Transverse colon (tissue), 4 donors: ENCODE data around the gene RNF4. TPM values are rescaled to one million over a fixed set of nuclear protein-coding genes. Genes with fewer than 3 reads are reported as not detected.

Experiments used
- DNase-seq: peaks from one replicate; pipeline ENCODE4 v3.0.0-alpha.2; 2019
- H3K27ac ChIP-seq, 4 donors: fragments of 200-600 bp; sonication (generic); 2 replicates each; pipeline ENCODE4 v1.5.1; 2016 to 2018; ENCODE audit warnings: inconsistent platforms in 4 of 4
- H3K27me3 ChIP-seq: fragments of 200-600 bp; sonication (generic); 2 replicates; pipeline ENCODE4 v1.5.1; 2017; ENCODE audit warnings: inconsistent platforms
- H3K36me3 ChIP-seq, 4 donors: fragments of 200-600 bp; sonication (generic); 2 replicates each; pipeline ENCODE4 v1.5.1; 2017 to 2019; ENCODE audit warnings: inconsistent platforms in 4 of 4
- H3K4me1 ChIP-seq, 4 donors: fragments of 200-600 bp; sonication (generic); 2 replicates each; pipeline ENCODE4 v1.5.1; 2017 to 2020; ENCODE audit warnings: inconsistent platforms in 4 of 4
- H3K4me3 ChIP-seq, 4 donors: fragments of 200-600 bp; sonication (generic); 1 replicate in 1 of 4; 2 replicates in 3 of 4; pipeline versions ENCODE4 v1.5.1 to v1.6.1; 2017 to 2019; ENCODE audit warnings: inconsistent platforms in 4 of 4
- H3K9me3 ChIP-seq, 2 donors: fragments of 200-600 bp; sonication (generic); 2 replicates each; pipeline ENCODE4 v1.5.1; 2017 to 2019; ENCODE audit warnings: inconsistent platforms in 2 of 2
- CTCF ChIP-seq, 5 experiments: fragments of 200-600 bp in 3 of 5; fragments of 450-650 bp in 2 of 5; sonication (generic) in 3 of 5; IDR thresholded peaks; 1 replicate in 2 of 5; 2 replicates in 3 of 5; pipeline ENCODE4 v1.5.1; 2016 to 2017; ENCODE audit warnings: antibody characterized with exemption in 5 of 5, inconsistent platforms in 3 of 5, mild to moderate bottlenecking in 2 of 5, moderate library complexity in 1 of 5
- EP300 ChIP-seq: sonication (generic); formaldehyde crosslinking; IDR thresholded peaks from one replicate; pipeline ENCODE4 v1.6.1; 2017; ENCODE audit warnings: antibody characterized with exemption, low read depth
- POLR2A ChIP-seq: fragments of 450-650 bp; IDR thresholded peaks from one replicate; pipeline ENCODE4 v1.6.1; 2016; ENCODE audit warnings: antibody characterized with exemption, mild to moderate bottlenecking, moderate library complexity
- POLR2AphosphoS5 ChIP-seq, 3 donors: sonication (generic); formaldehyde crosslinking; IDR thresholded peaks; one replicate each; pipeline ENCODE4 v1.6.1; 2016; ENCODE audit warnings: antibody characterized with exemption in 3 of 3
- WGBS, 2 donors: methylation state at CpG; one replicate each; pipeline ENCODE4 v1.1.5; 2018; ENCODE audit warnings: low coverage in 1 of 2; 5-methylcytosine and 5-hydroxymethylcytosine counted together
- in situ Hi-C, 4 donors: fragments of 200-750 bp; cut with MboI; loops; one replicate each; pipeline versions ENCODE4 v1.15.0 to v1.15.1; 2017; ENCODE audit warnings: low sequenced_read_pairs in 3 of 4, low pct_ligation_motif_present in 1 of 4, low pct_unique_long_range_greater_than_20kb in 1 of 4
- intact Hi-C: fragments of 100-400 bp; cut with DNase I; formaldehyde crosslinking; loops from one replicate; pipeline ENCODE4 v1.15.1; 2023; ENCODE audit warnings: low total_unique reads
- total RNA-seq, 4 donors: library from RNA; depleted of rRNA; stranded (reverse); fragments of >200 nt; gene quantifications; one replicate each; pipeline ENCODE4 v1.1.0, GENCODE V29; 2016

Gene RNF4
- total RNA-seq, 4 donors from 2014 or later, result 20.9 to 50.5 (median 35.8) TPM

GRCh38 chr4:2423695-2424094 is 45.2 kb upstream of the RNF4 start:
- peaks cover 42% of the 10 kb centered on the region for H3K27me3 ChIP-seq
- intact Hi-C loops (no loop called here), in situ Hi-C loops (loop anchor here in 1 of 4 donors (25.0 kb wide), 1 partner anchor 186 kb away; the partner anchor contains the start of genes HAUS3 and POLN)
- DNase-seq, result no peak
- WGBS, 2 donors, result 83% methylated on average over 10 of the region's 10 CpGs; no CpG with 5 or more reads in 1 of the 2 donors
- no peak overlapping the region for H3K27ac ChIP-seq
- H3K9me3 ChIP-seq, result no peaks in the 10 kb centered on the region
- peaks cover 6 to 9% (median 8%) of the 10 kb centered on the region in 4 donors for H3K4me1 ChIP-seq
- no peak overlapping the region for H3K4me3 ChIP-seq
- TF ChIP-seq EP300, result no peak
- TF ChIP-seq POLR2AphosphoS5 (IDR thresholded peaks at IDR 0.05), result no peak
- no peak for TF ChIP-seq POLR2A
- TF ChIP-seq CTCF (IDR thresholded peaks at IDR 0.05), result no peak
- no peaks in the 10 kb centered on the region for H3K36me3 ChIP-seq

- DNase-seq, result no peak
- no peak for TF ChIP-seq CTCF (IDR thresholded peaks at IDR 0.05)
- TF ChIP-seq POLR2A, result no peak
- TF ChIP-seq EP300, result no peak
- no peak for TF ChIP-seq POLR2AphosphoS5 (IDR thresholded peaks at IDR 0.05)
- no peak overlapping the region for H3K4me3 ChIP-seq
- H3K9me3 ChIP-seq, result no peaks in the 10 kb centered on the region
- no peaks in the 10 kb centered on the region for H3K36me3 ChIP-seq
- 66 to 83% methylated on average over 6 to 10 of the region's 10 CpGs for whole genome bisulfite sequencing, 2 donors
- H3K27me3 ChIP-seq, result peaks cover 39% of the 10 kb centered on the region
- in situ Hi-C loops (loop anchor here in 1 of 4 donors (25.0 kb wide), 1 partner anchor 187 kb away; the partner anchor contains the start of genes HAUS3 and POLN), intact Hi-C loops (no loop called here)
- no peak overlapping the region for H3K27ac ChIP-seq
- peaks cover 0 to 1% (median under 1%) of the 10 kb centered on the region in 4 donors for H3K4me1 ChIP-seq
Measured at GRCh38 chr4:2424581-2424980, 44.3 kb upstream of the RNF4 start.

- no peaks in the 10 kb centered on the region for H3K36me3 ChIP-seq
- TF ChIP-seq POLR2A, result no peak
- peaks cover 30% of the 10 kb centered on the region for H3K27me3 ChIP-seq
- WGBS, 2 donors, result 94% methylated on average over 11 of the region's 13 CpGs; no CpG with 5 or more reads in 1 of the 2 donors
- no peak overlapping the region for H3K27ac ChIP-seq
- in situ Hi-C loops, result loop anchor here in 1 of 4 donors (25.0 kb wide), 1 partner anchor 213 kb away; no protein-coding TSS in a partner anchor
- intact Hi-C loops, result no loop called here
- no peaks in the 10 kb centered on the region for H3K9me3 ChIP-seq
- no peak for DNase-seq
- H3K4me3 ChIP-seq, result no peak overlapping the region
- no peaks in the 10 kb centered on the region for H3K4me1 ChIP-seq
Measured at GRCh38 chr4:2425386-2426068, 43.4 kb upstream of the RNF4 start.

- intact Hi-C loops, result no loop called here
Measured at GRCh38 chr4:2426069-2426397, 42.9 kb upstream of the RNF4 start.

More at GRCh38 chr4:2426069-2426397, 42.9 kb upstream of the RNF4 start:
- Histone ChIP-seq H3K27ac (no peak overlapping the region), H3K4me3 (no peak overlapping the region), H3K36me3 (no peaks in the 10 kb centered on the region), H3K27me3 (peaks cover 25% of the 10 kb centered on the region), H3K9me3 (no peaks in the 10 kb centered on the region), H3K4me1 (no peaks in the 10 kb centered on the region)
- no peak for TF ChIP-seq EP300
- no peak for TF ChIP-seq POLR2AphosphoS5 (IDR thresholded peaks at IDR 0.05)
- no peak for TF ChIP-seq CTCF (IDR thresholded peaks at IDR 0.05)
- TF ChIP-seq POLR2A, result no peak
- in situ Hi-C loops, result loop anchor here in 1 of 4 donors (25.0 kb wide), 1 partner anchor 214 kb away; no protein-coding TSS in a partner anchor
- 80% methylated on average over 7 of the region's 8 CpGs; no CpG with 5 or more reads in 1 of the 2 donors for WGBS, 2 donors
- DNase-seq, result no peak
